ENCODE measurements around the gene GZMH. TPM values are rescaled to one million over a fixed set of nuclear protein-coding genes. Genes with fewer than 3 reads are reported as not detected.

GZMH gene
- total and polyA plus RNA-seq, 2 of the 4 experiments (the other 2 are of a cell fraction): not detected

GRCh38 chr14:24563505-24563904 lies 46.0 kb downstream of the GZMH start:
- no peak overlapping the region for H3K4me3 ChIP-seq (ENCODE audit: insufficient read depth, low read depth, low read length)
- H2BK5ac ChIP-seq (ENCODE audit: low read depth, low read length, poor library complexity, severe bottlenecking): no peak overlapping the region
- no peak overlapping the region for H2AFZ ChIP-seq (replicated peaks; ENCODE audit: low read length, poor library complexity)
- no peak overlapping the region for H3K9ac ChIP-seq (ENCODE audit: low read depth, low read length)
- no peaks in the 10 kb centered on the region for H3K36me3 ChIP-seq (ENCODE audit: control insufficient read depth, insufficient read depth, low read length)
- H4K5ac ChIP-seq (ENCODE audit: low read depth, low read length): no peak overlapping the region
- no peak overlapping the region for H3K4me2 ChIP-seq (ENCODE audit: low read depth, low read length)
- POLR2A ChIA-PET (ENCODE audit: unreplicated experiment): no interaction called here
- no peaks in the 10 kb centered on the region for H3K9me3 ChIP-seq (ENCODE audit: control insufficient read depth, insufficient read depth, low read length)
- no peak overlapping the region for H2BK15ac ChIP-seq (ENCODE audit: low read depth, low read length)
- H3K18ac ChIP-seq (ENCODE audit: low read depth, low read length): no peak overlapping the region
- no peak overlapping the region for H3K4ac ChIP-seq (ENCODE audit: low read depth, low read length)
- H2BK120ac ChIP-seq (ENCODE audit: low read depth, low read length): no peak overlapping the region
- in situ Hi-C loops (cut with MboI; ENCODE audit: low sequenced_read_pairs): no loop called here
- ATAC-seq (ENCODE audit: low read depth) (no peak), DNase-seq (no peak)
- no peak overlapping the region for H3K27ac ChIP-seq (ENCODE audit: insufficient read depth, low read length)
- H4K20me1 ChIP-seq (ENCODE audit: insufficient read depth, low read length): no peaks in the 10 kb centered on the region
- no peak overlapping the region for H4K8ac ChIP-seq (ENCODE audit: low read depth in 2 of 2, low read length in 2 of 2)
- H3K4me1 ChIP-seq (ENCODE audit: control insufficient read depth, insufficient read depth, low read length): no peaks in the 10 kb centered on the region
- WGBS, 2 experiments (ENCODE audit: extremely low coverage in 2 of 2, insufficient read length in 1 of 2): no CpG with 5 or more reads among the region's 3 CpGs
- BruUV-seq (replicated peaks): no TSS peak
- H2AK5ac ChIP-seq (ENCODE audit: low read depth, low read length): no peak overlapping the region
- dilution Hi-C loops (cut with HindIII; ENCODE audit: low sequenced_read_pairs, unreplicated experiment): no loop called here
- H4K91ac ChIP-seq (ENCODE audit: insufficient read depth, low read depth, low read length): no peak overlapping the region
- intact Hi-C loops (cut with micrococcal nuclease): no loop called here
- H3K23ac ChIP-seq (ENCODE audit: low read depth, low read length): no peak overlapping the region
- no peaks in the 10 kb centered on the region for H3K27me3 ChIP-seq (ENCODE audit: control insufficient read depth, insufficient read depth, low read length)
- H2AK9ac ChIP-seq (replicated peaks; ENCODE audit: low read depth, low read length, poor library complexity): no peak overlapping the region
- no peak overlapping the region for H3K56ac ChIP-seq (ENCODE audit: extremely low read depth, insufficient read depth, low read length)
- CTCF ChIA-PET: no interaction called here
- H3K9me1 ChIP-seq (ENCODE audit: insufficient read depth, low read length): no peaks in the 10 kb centered on the region
- no peaks in the 10 kb centered on the region for H3K79me1 ChIP-seq (ENCODE audit: low read depth in 1 of 2, low read length in 2 of 2)
- no peak overlapping the region for H3K14ac ChIP-seq (replicated peaks; ENCODE audit: low read depth, low read length)
- TF ChIP-seq RFX5 (IDR thresholded peaks at IDR 0.05; ENCODE audit: low read depth, low read length) (no peak), RCOR1 (IDR thresholded peaks at IDR 0.05; ENCODE audit: insufficient replicate concordance, low read length) (no peak)
- H2BK20ac ChIP-seq (ENCODE audit: low read depth, low read length): no peak overlapping the region

All from IMR-90 (cell line).